A673 (cell line): Measurements from ENCODE around the gene GRIK2.

Experiments
- EZH2 ChIP-seq: fragments of 200-600 bp; sonication (generic); IDR thresholded peaks from 2 replicates; pipeline ENCODE4 v1.6.1; 2017; ENCODE audit warnings: borderline replicate concordance, low read depth, mild to moderate bottlenecking, mixed read lengths, antibody characterized with exemption, low read length; ENCODE audit not compliant: poor library complexity, severe bottlenecking
- TF ChIP-seq, protein P1 (sequence below): fragments of 300-800, 200-600 bp; sonication (generic); conservative IDR thresholded peaks from 2 replicates; pipeline ENCODE4 v1.5.1; 2017; ENCODE audit warnings: low read depth, mild to moderate bottlenecking, antibody characterized with exemption, low read length, moderate library complexity, mixed read lengths

DNA sequence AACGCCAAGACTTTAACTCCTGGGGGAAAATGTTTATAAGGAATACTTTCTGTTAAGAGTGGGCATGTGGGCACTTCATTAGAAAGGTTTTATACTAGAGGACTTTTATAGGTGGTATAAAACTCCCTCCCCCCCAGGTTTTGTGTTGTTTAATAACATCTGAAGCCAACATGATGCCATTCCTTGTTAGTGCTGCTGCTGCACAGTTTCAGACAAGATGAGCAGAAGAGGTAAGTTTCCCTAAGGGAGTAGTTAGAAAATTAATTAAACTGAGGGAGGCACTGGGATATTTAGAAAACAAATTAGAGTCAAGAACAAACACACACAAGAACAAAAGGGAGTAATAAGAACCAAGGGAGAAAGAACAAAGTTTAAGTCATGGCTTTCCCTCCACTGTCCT, 362.4 kb downstream of the GRIK2 start:
- TF ChIP-seq, protein P1, sequence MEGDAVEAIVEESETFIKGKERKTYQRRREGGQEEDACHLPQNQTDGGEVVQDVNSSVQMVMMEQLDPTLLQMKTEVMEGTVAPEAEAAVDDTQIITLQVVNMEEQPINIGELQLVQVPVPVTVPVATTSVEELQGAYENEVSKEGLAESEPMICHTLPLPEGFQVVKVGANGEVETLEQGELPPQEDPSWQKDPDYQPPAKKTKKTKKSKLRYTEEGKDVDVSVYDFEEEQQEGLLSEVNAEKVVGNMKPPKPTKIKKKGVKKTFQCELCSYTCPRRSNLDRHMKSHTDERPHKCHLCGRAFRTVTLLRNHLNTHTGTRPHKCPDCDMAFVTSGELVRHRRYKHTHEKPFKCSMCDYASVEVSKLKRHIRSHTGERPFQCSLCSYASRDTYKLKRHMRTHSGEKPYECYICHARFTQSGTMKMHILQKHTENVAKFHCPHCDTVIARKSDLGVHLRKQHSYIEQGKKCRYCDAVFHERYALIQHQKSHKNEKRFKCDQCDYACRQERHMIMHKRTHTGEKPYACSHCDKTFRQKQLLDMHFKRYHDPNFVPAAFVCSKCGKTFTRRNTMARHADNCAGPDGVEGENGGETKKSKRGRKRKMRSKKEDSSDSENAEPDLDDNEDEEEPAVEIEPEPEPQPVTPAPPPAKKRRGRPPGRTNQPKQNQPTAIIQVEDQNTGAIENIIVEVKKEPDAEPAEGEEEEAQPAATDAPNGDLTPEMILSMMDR: no peak
- TF ChIP-seq EZH2: no peak
